Aorta (tissue), 5 donors: ENCODE measurements around the gene MAML3. TPM values are rescaled to one million over a fixed set of nuclear protein-coding genes. Genes with fewer than 3 reads are reported as not detected.

Source experiments
- ATAC-seq: fragments of 200-7000 bp; cut with Tn5 transposase; one replicate; pipeline ENCODE4 v1.9.1; 2022; ENCODE audit warnings: moderate library complexity; ENCODE audit not compliant: low FRiP score
- DNase-seq, 2 donors: peaks; one replicate each; pipeline ENCODE4 v3.0.0-alpha.2; 2020
- H3K27ac ChIP-seq, 2 donors: one replicate each; pipeline ENCODE4 v1.5.1; 2013; ENCODE audit warnings: low read length in 2 of 2, mild to moderate bottlenecking in 2 of 2, moderate library complexity in 2 of 2, control low read depth in 1 of 2, inconsistent platforms in 1 of 2, low read depth in 1 of 2
- H3K27me3 ChIP-seq, 2 donors: one replicate each; pipeline ENCODE4 v1.6.1; 2013; ENCODE audit warnings: control low read depth in 1 of 2, low read length in 1 of 2, mild to moderate bottlenecking in 1 of 2, moderate library complexity in 1 of 2; ENCODE audit not compliant: insufficient read depth in 2 of 2, control insufficient read depth in 1 of 2
- H3K36me3 ChIP-seq, 2 donors: one replicate each; pipeline ENCODE4 v1.6.1; 2013; ENCODE audit warnings: control low read depth in 1 of 2, low read length in 1 of 2, mild to moderate bottlenecking in 1 of 2; ENCODE audit not compliant: insufficient read depth in 2 of 2, control insufficient read depth in 1 of 2
- H3K4me1 ChIP-seq, 2 donors: one replicate each; pipeline ENCODE4 v1.6.1; 2013; ENCODE audit warnings: low read length in 2 of 2, control low read depth in 1 of 2, mild to moderate bottlenecking in 1 of 2, moderate library complexity in 1 of 2; ENCODE audit not compliant: insufficient read depth in 2 of 2, control insufficient read depth in 1 of 2
- H3K4me3 ChIP-seq, 2 donors: one replicate each; pipeline ENCODE4 v1.5.1; 2013; ENCODE audit warnings: low read length in 2 of 2, control low read depth in 1 of 2, mild to moderate bottlenecking in 1 of 2
- H3K9me3 ChIP-seq: one replicate; pipeline ENCODE4 v1.6.1; 2013; ENCODE audit warnings: mild to moderate bottlenecking, low read length; ENCODE audit not compliant: control insufficient read depth
- WGBS, 2 donors: extraction: QIAGEN DNeasy Blood & Tissue Kit; methylation state at CpG; one replicate each; pipeline ENCODE4 v1.1.7; 2013; 5-methylcytosine and 5-hydroxymethylcytosine counted together
- intact Hi-C, 2 donors: fragments of 100-400 bp; cut with DNase I; formaldehyde crosslinking; loops; one replicate each; pipeline versions ENCODE4 v1.14.2 to v1.15.0; 2022
- polyA plus RNA-seq, 2 donors: library from polyadenylated mRNA; stranded (reverse); fragments of 200-250 nt; gene quantifications; one replicate each; pipeline ENCODE4 v1.2.3, GENCODE V29; 2013
- total RNA-seq, 2 donors: library from RNA; stranded (reverse); fragmentation: NEBNext Ultra II Directional; extraction: Animal tissue kit (Norgen Biotek cat#: 25700); gene quantifications; one replicate each; pipeline ENCODE4 v1.2.1, GENCODE V29; 2021
- donor health status: healthy with polysubstance abuse.
- donor health status: Bipolar disorder and iron deficiency.
- donor health status: DM: no; HTN: no; CAD: no.
- donor health status: DM: no; HTN: no; CAD: no.
- donor health status: DM: yes; HTN: yes; CAD: no.

MAML3 gene
- total and polyA plus RNA-seq, 4 donors: 0.79 to 10.5 (median 4.9) TPM

GRCh38 chr4:140004549-140004895 is 149.5 kb downstream of the MAML3 start:
- Histone ChIP-seq H3K4me3 (peak overlapping the region; percentile 47 to 92), H3K4me1 (peaks cover 0 to 7% of the 10 kb centered on the region in 2 donors), H3K27ac (no peak overlapping the region), H3K36me3 (no peaks in the 10 kb centered on the region), H3K27me3 (no peaks in the 10 kb centered on the region), H3K9me3 (no peaks in the 10 kb centered on the region)
- intact Hi-C loops: no loop called here
- 0 to 7% methylated on average over 14 of the region's 14 CpGs for WGBS, 2 donors
- ATAC-seq (peak; percentile 78), DNase-seq (peak; percentile 61 to 83)

- Histone ChIP-seq H3K27ac (no peak overlapping the region), H3K4me1 (peaks cover 0 to 7% of the 10 kb centered on the region in 2 donors), H3K27me3 (no peaks in the 10 kb centered on the region), H3K36me3 (no peaks in the 10 kb centered on the region), H3K4me3 (peak overlapping the region; percentile 47 to 92), H3K9me3 (no peaks in the 10 kb centered on the region)
- no peak for DNase-seq
- intact Hi-C loops: no loop called here
- no peak for ATAC-seq
- 50 to 60% methylated on average over 6 of the region's 6 CpGs for WGBS, 2 donors
Observed at GRCh38 chr4:140003876-140004548, 150.0 kb downstream of the MAML3 start.

- intact Hi-C loops: no loop called here
- Histone ChIP-seq H3K36me3 (no peaks in the 10 kb centered on the region), H3K9me3 (no peaks in the 10 kb centered on the region), H3K4me1 (peaks cover 0 to 7% of the 10 kb centered on the region in 2 donors), H3K4me3 (no peak overlapping the region), H3K27me3 (no peaks in the 10 kb centered on the region), H3K27ac (no peak overlapping the region)
- 80 to 95% methylated on average over 1 of the region's 1 CpG for WGBS, 2 donors
- no peak for ATAC-seq
- no peak for DNase-seq
Observed at GRCh38 chr4:140000232-140000631, 153.8 kb downstream of the MAML3 start.

- Histone ChIP-seq H3K4me1 (peaks cover 2 to 6% of the 10 kb centered on the region in 2 donors), H3K4me3 (no peak overlapping the region), H3K27me3 (no peaks in the 10 kb centered on the region), H3K27ac (no peak overlapping the region), H3K36me3 (no peaks in the 10 kb centered on the region), H3K9me3 (no peaks in the 10 kb centered on the region)
- DNase-seq (peak; percentile 75 to 78), ATAC-seq (peak; percentile 82)
- intact Hi-C loops: loop anchor here in 1 of 2 donors (10.0 kb wide), 1 partner anchor 74 kb away; no protein-coding TSS in a partner anchor
- 77 to 81% methylated on average over 17 of the region's 17 CpGs for WGBS, 2 donors
Observed at GRCh38 chr4:139988863-139989765, 164.9 kb downstream of the MAML3 start.

- intact Hi-C loops: loop anchor here in 1 of 2 donors (10.0 kb wide), 1 partner anchor 73 kb away; no protein-coding TSS in a partner anchor
- H3K4me1 ChIP-seq: peaks cover 2 to 6% of the 10 kb centered on the region in 2 donors
- DNase-seq (no peak), ATAC-seq (no peak)
- H3K27me3 ChIP-seq: no peaks in the 10 kb centered on the region
- no peak overlapping the region for H3K27ac ChIP-seq
- no peak overlapping the region for H3K4me3 ChIP-seq
- H3K9me3 ChIP-seq: no peaks in the 10 kb centered on the region
- H3K36me3 ChIP-seq: no peaks in the 10 kb centered on the region
- 88 to 95% methylated on average over 7 of the region's 7 CpGs for WGBS, 2 donors
Observed at GRCh38 chr4:139987502-139987850, 166.5 kb downstream of the MAML3 start.

- DNase-seq (no peak), ATAC-seq (no peak)
- WGBS, 2 donors: 59% methylated on average over 13 of the region's 13 CpGs
- Histone ChIP-seq H3K27ac (peak overlapping the region in 1 of 2 donors; percentile 3), H3K27me3 (no peaks in the 10 kb centered on the region), H3K36me3 (no peaks in the 10 kb centered on the region), H3K4me3 (no peak overlapping the region), H3K9me3 (no peaks in the 10 kb centered on the region), H3K4me1 (peaks cover 2 to 6% of the 10 kb centered on the region in 2 donors)
- intact Hi-C loops: loop anchor here in 1 of 2 donors (10.0 kb wide), 1 partner anchor 72 kb away; no protein-coding TSS in a partner anchor
Observed at GRCh38 chr4:139986689-139987501, 167.1 kb downstream of the MAML3 start.

- DNase-seq: no peak
- Histone ChIP-seq H3K36me3 (no peaks in the 10 kb centered on the region), H3K4me1 (peaks cover 4 to 6% of the 10 kb centered on the region in 2 donors), H3K27me3 (no peaks in the 10 kb centered on the region), H3K27ac (peak overlapping the region in 1 of 2 donors; percentile 50), H3K4me3 (no peak overlapping the region), H3K9me3 (no peaks in the 10 kb centered on the region)
- no peak for ATAC-seq
- WGBS, 2 donors: 47 to 55% methylated on average over 5 of the region's 5 CpGs
- intact Hi-C loops: loop anchor here in 1 of 2 donors (10.0 kb wide), 1 partner anchor 71 kb away; no protein-coding TSS in a partner anchor
Observed at GRCh38 chr4:139986106-139986505, 167.9 kb downstream of the MAML3 start.

GRCh38 chr4:139985401-139985800 is 168.6 kb downstream of the MAML3 start:
- Histone ChIP-seq H3K9me3 (no peaks in the 10 kb centered on the region), H3K4me3 (no peak overlapping the region), H3K27me3 (no peaks in the 10 kb centered on the region), H3K4me1 (peaks cover 4 to 6% of the 10 kb centered on the region in 2 donors), H3K36me3 (no peaks in the 10 kb centered on the region), H3K27ac (peak overlapping the region in 1 of 2 donors; percentile 88)
- DNase-seq: no peak
- ATAC-seq: no peak
- intact Hi-C loops: loop anchor here in 1 of 2 donors (10.0 kb wide), 1 partner anchor 71 kb away; no protein-coding TSS in a partner anchor
